H9 (cell line): ENCODE measurements around the gene ZNF655. TPM values are rescaled to one million over a fixed set of nuclear protein-coding genes. Genes with fewer than 3 reads are reported as not detected.

ENCODE experiments used
- DNase-seq: peaks from one replicate; pipeline ENCODE4 v3.0.0-alpha.2; 2017
- H2AFZ ChIP-seq: one replicate; pipeline ENCODE4 v1.6.1; 2013; ENCODE audit warnings: mild to moderate bottlenecking, low read length, control low read depth, moderate library complexity
- H2AK5ac ChIP-seq: 2 replicates; pipeline ENCODE4 v1.6.1; 2013; ENCODE audit warnings: low read length, control low read depth, mixed read lengths; ENCODE audit not compliant: insufficient read length
- H2BK120ac ChIP-seq: one replicate; pipeline ENCODE4 v1.6.1; 2013; ENCODE audit warnings: low read depth, mild to moderate bottlenecking, low read length, control low read depth, inconsistent platforms; ENCODE audit not compliant: poor library complexity, severe bottlenecking
- H2BK12ac ChIP-seq: 2 replicates; pipeline ENCODE4 v1.6.1; 2013; ENCODE audit warnings: low read length, control low read depth, mixed read lengths, low read depth; ENCODE audit not compliant: insufficient read length
- H2BK15ac ChIP-seq: 2 replicates; pipeline ENCODE4 v1.6.1; 2013; ENCODE audit warnings: low read depth, low read length, control low read depth
- H2BK20ac ChIP-seq: one replicate; pipeline ENCODE4 v1.6.1; 2013; ENCODE audit warnings: low read depth, mild to moderate bottlenecking, low read length, control low read depth, inconsistent platforms; ENCODE audit not compliant: poor library complexity, severe bottlenecking
- H2BK5ac ChIP-seq: 2 replicates; pipeline ENCODE4 v1.6.1; 2013; ENCODE audit warnings: low read length, control low read depth, mixed read lengths; ENCODE audit not compliant: insufficient read length
- H3K14ac ChIP-seq: 2 replicates; pipeline ENCODE4 v1.6.1; 2013; ENCODE audit warnings: low read length, control low read depth; ENCODE audit not compliant: insufficient read depth
- H3K18ac ChIP-seq: 2 replicates; pipeline ENCODE4 v1.6.1; 2013; ENCODE audit warnings: low read depth, mild to moderate bottlenecking, mixed read lengths, low read length, control low read depth; ENCODE audit not compliant: insufficient read length
- H3K23ac ChIP-seq: 2 replicates; pipeline ENCODE4 v1.6.1; 2013; ENCODE audit warnings: low read length, control low read depth, mixed read lengths, low read depth; ENCODE audit not compliant: insufficient read length
- H3K23me2 ChIP-seq: 2 replicates; pipeline ENCODE4 v1.6.1; 2013; ENCODE audit warnings: low read depth, mild to moderate bottlenecking, mixed read lengths, low read length, control low read depth; ENCODE audit not compliant: insufficient read length, poor library complexity, severe bottlenecking
- H3K27ac ChIP-seq: 2 replicates; pipeline ENCODE4 v1.5.1; 2013; ENCODE audit warnings: low read length, control low read depth, mixed read lengths, low read depth; ENCODE audit not compliant: insufficient read length
- H3K27me3 ChIP-seq: 2 replicates; pipeline ENCODE4 v1.6.1; 2013; ENCODE audit warnings: low read length, control low read depth, inconsistent platforms; ENCODE audit not compliant: insufficient read depth
- H3K4ac ChIP-seq: 2 replicates; pipeline ENCODE4 v1.6.1; 2013; ENCODE audit warnings: low read depth, mild to moderate bottlenecking, control low read depth, inconsistent platforms, low read length, moderate library complexity
- H3K4me1 ChIP-seq: 2 replicates; pipeline ENCODE4 v1.6.1; 2013; ENCODE audit warnings: low read length, control low read depth, inconsistent platforms; ENCODE audit not compliant: insufficient read depth
- H3K4me2 ChIP-seq: 2 replicates; pipeline ENCODE4 v1.6.1; 2013; ENCODE audit warnings: low read length, control low read depth, mixed read lengths; ENCODE audit not compliant: insufficient read length, insufficient read depth
- H3K56ac ChIP-seq: 2 replicates; pipeline ENCODE4 v1.6.1; 2013; ENCODE audit warnings: low read depth, mild to moderate bottlenecking, mixed read lengths, low read length, control low read depth; ENCODE audit not compliant: insufficient read length
- H3K79me1 ChIP-seq: 2 replicates; pipeline ENCODE4 v1.6.1; 2013; ENCODE audit warnings: low read depth, mild to moderate bottlenecking, moderate library complexity, low read length, control low read depth, inconsistent platforms; ENCODE audit not compliant: insufficient read depth, poor library complexity, severe bottlenecking
- H3K79me2 ChIP-seq: 2 replicates; pipeline ENCODE4 v1.6.1; 2013; ENCODE audit warnings: low read length, control low read depth, inconsistent platforms; ENCODE audit not compliant: insufficient read depth
- H3K9ac ChIP-seq: 2 replicates; pipeline ENCODE4 v1.6.1; 2013; ENCODE audit warnings: low read length, control low read depth, mixed read lengths; ENCODE audit not compliant: insufficient read length; ENCODE audit errors: extremely low read depth
- H3K9me3 ChIP-seq: one replicate; pipeline ENCODE4 v1.6.1; 2013; ENCODE audit warnings: low read depth, low read length, inconsistent platforms; ENCODE audit not compliant: control insufficient read depth
- H3T11ph ChIP-seq: one replicate; pipeline ENCODE4 v1.6.1; 2013; ENCODE audit warnings: mild to moderate bottlenecking, low read length, control low read depth, inconsistent platforms
- H4K20me1 ChIP-seq: one replicate; pipeline ENCODE4 v1.6.1; 2013; ENCODE audit not compliant: control insufficient read depth, insufficient read length, insufficient read depth
- H4K5ac ChIP-seq: 2 replicates; pipeline ENCODE4 v1.6.1; 2013; ENCODE audit warnings: low read depth, mild to moderate bottlenecking, mixed read lengths, low read length, control low read depth; ENCODE audit not compliant: insufficient read length
- H4K8ac ChIP-seq: replicated peaks from 2 replicates; pipeline ENCODE4 v1.6.1; 2013; ENCODE audit warnings: low read length, control low read depth, mixed read lengths, low read depth; ENCODE audit not compliant: insufficient read length
- H4K91ac ChIP-seq: 2 replicates; pipeline ENCODE4 v1.6.1; 2013; ENCODE audit warnings: low read depth, mild to moderate bottlenecking, moderate library complexity, mixed read lengths, low read length, control low read depth; ENCODE audit not compliant: insufficient read length
- H3K27ac Mint-ChIP-seq, 3 experiments: 2 replicates in 2 of 3; 3 replicates in 1 of 3; pipeline ENCODE4 v1.8.0; 2020 to 2021; ENCODE audit warnings: mixed read lengths in 3 of 3, mild to moderate bottlenecking in 1 of 3, moderate library complexity in 1 of 3
- H3K27me3 Mint-ChIP-seq: 2 replicates; pipeline ENCODE4 v1.8.0; 2021; ENCODE audit warnings: low read depth, mild to moderate bottlenecking, moderate library complexity, mixed read lengths
- H3K36me3 Mint-ChIP-seq, 3 experiments: 2 replicates in 2 of 3; 3 replicates in 1 of 3; pipeline ENCODE4 v1.8.0; 2020 to 2021; ENCODE audit warnings: low read depth in 3 of 3, mixed read lengths in 3 of 3; ENCODE audit not compliant: insufficient read depth in 1 of 3
- H3K4me1 Mint-ChIP-seq, 2 experiments: 2 replicates each; pipeline ENCODE4 v1.8.0; 2020; ENCODE audit warnings: mixed read lengths in 2 of 2
- H3K4me3 Mint-ChIP-seq, 2 experiments: 2 replicates in 1 of 2; 3 replicates in 1 of 2; pipeline ENCODE4 v1.8.0; 2020 to 2021; ENCODE audit warnings: mild to moderate bottlenecking in 2 of 2, mixed read lengths in 2 of 2, moderate library complexity in 1 of 2
- H3K9me3 Mint-ChIP-seq, 2 experiments: 2 replicates in 1 of 2; 3 replicates in 1 of 2; pipeline ENCODE4 v1.8.0; 2020; ENCODE audit warnings: mild to moderate bottlenecking in 2 of 2, mixed read lengths in 2 of 2, moderate library complexity in 1 of 2
- CTCF ChIP-seq: fragments of 200-600 bp; sonication (generic); conservative IDR thresholded peaks from 3 replicates; pipeline ENCODE4 v1.8.0; 2021; ENCODE audit warnings: antibody characterized with exemption, mild to moderate bottlenecking
- WGBS: extraction: QIAGEN DNeasy Blood & Tissue Kit; methylation state at CpG from one replicate; pipeline ENCODE4 v1.1.7; 2013; ENCODE audit warnings: missing lambda C conversion rate, low lambda C conversion rate, mixed read lengths; ENCODE audit not compliant: insufficient read length; ENCODE audit errors: extremely low coverage; 5-methylcytosine and 5-hydroxymethylcytosine counted together
- total RNA-seq: library from RNA; stranded (reverse); gene quantifications from 2 replicates; pipeline ENCODE4 v1.2.1, GENCODE V29; 2021

ZNF655 gene
- total RNA-seq, 1 experiment from 2014 or later: 49.2 TPM

DNA sequence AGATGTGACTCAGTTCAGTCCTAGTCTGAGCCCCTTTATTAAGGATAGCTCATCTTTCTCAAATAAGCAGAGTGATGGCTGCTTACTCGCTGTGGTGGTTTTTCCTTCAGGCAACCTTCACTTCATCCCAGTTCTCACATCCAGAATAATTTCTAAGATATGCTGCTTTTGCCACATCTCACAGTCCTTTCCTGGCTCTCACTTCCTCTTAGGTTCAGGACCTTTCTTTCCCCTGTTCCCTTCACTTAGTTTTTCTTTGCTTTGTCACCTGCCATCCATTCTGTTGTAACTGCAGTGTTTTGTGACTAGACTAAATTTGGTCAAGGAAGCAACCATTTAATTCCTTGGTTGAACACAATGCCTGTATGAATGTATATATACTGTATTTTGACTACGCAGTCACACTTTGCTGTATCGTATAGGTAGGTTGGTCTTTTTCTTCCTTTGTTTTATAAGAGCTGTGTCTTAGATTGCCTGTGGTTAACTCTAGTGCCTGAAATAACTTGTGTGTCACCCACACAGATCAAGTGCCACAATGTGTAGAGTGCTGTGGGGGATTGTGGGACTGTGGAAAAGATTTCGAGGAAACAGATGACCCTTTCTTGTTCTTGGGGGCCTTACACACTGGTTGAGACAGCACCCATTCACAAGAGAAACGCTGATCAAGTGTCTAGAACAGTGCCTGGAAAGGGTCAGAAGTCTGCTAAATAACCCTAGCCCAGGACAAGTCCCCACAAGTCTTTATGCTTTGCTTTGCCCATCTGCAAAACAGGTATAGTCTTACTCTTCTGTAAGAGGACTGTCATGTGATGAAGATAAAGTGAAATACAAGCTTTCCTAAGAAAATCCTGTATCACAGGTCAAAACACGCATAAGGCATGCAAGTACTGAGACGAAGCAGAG lies 2.6 kb downstream of the ZNF655 start:
- H2BK120ac ChIP-seq: no peak overlapping the region

More for the DNA sequence above, 2.6 kb downstream of the ZNF655 start:
- H3K27me3 ChIP-seq: no peaks in the 10 kb centered on the region
- no peak overlapping the region for H3K9ac ChIP-seq
- no peak overlapping the region for H3K27ac ChIP-seq
- WGBS: no CpG with 5 or more reads among the region's 7 CpGs
- H3K56ac ChIP-seq: no peak overlapping the region
- Mint-ChIP-seq H3K4me3 (peak overlapping the region; percentile 53 to 99; a peak in 1 of 5 replicates), H3K36me3 (peaks cover 45 to 57% (median 57%) of the 10 kb centered on the region in 3 experiments), H3K27ac (peak overlapping the region; percentile 24 to 72 (median 70); a peak in 2 of 7 replicates), H3K9me3 (no peaks in the 10 kb centered on the region), H3K27me3 (no peaks in the 10 kb centered on the region), H3K4me1 (peaks cover 5 to 6% of the 10 kb centered on the region in 2 experiments)
- H2BK15ac ChIP-seq: no peak overlapping the region
- no peak overlapping the region for H2BK20ac ChIP-seq
- H2AK5ac ChIP-seq: no peak overlapping the region
- H4K5ac ChIP-seq: no peak overlapping the region
- H3K9me3 ChIP-seq: no peaks in the 10 kb centered on the region
- H2BK5ac ChIP-seq: no peak overlapping the region
- no peak overlapping the region for H3K23ac ChIP-seq
- H3K79me2 ChIP-seq: peaks cover 4% of the 10 kb centered on the region; the same call in 1 of the 2 replicates
- no peaks in the 10 kb centered on the region for H4K20me1 ChIP-seq
- no peak overlapping the region for H3K14ac ChIP-seq
- no peak overlapping the region for H3K4ac ChIP-seq
- no peaks in the 10 kb centered on the region for H3K4me1 ChIP-seq
- H3K4me2 ChIP-seq: no peak overlapping the region
- no peak for DNase-seq
- H3K79me1 ChIP-seq: peaks cover 3% of the 10 kb centered on the region
- H4K8ac ChIP-seq: no peak overlapping the region
- no peak overlapping the region for H2BK12ac ChIP-seq
- H2AFZ ChIP-seq: no peak overlapping the region
- H4K91ac ChIP-seq: no peak overlapping the region
- no peak overlapping the region for H3K18ac ChIP-seq
- H3T11ph ChIP-seq: no peak overlapping the region
- no peaks in the 10 kb centered on the region for H3K23me2 ChIP-seq
- TF ChIP-seq CTCF: no peak
